22Rv1 (cell line): ENCODE measurements around the gene RPS6KL1.

Source experiments
- CTCF ChIP-seq: fragments of 450-650 bp; IDR thresholded peaks from 2 replicates; pipeline ENCODE4 v1.5.1; 2017; ENCODE audit warnings: mild to moderate bottlenecking
- ZFX ChIP-seq: fragments of 450-650 bp; IDR thresholded peaks from 2 replicates; pipeline ENCODE4 v1.6.1; 2017; ENCODE audit warnings: antibody characterized with exemption, borderline replicate concordance

DNA sequence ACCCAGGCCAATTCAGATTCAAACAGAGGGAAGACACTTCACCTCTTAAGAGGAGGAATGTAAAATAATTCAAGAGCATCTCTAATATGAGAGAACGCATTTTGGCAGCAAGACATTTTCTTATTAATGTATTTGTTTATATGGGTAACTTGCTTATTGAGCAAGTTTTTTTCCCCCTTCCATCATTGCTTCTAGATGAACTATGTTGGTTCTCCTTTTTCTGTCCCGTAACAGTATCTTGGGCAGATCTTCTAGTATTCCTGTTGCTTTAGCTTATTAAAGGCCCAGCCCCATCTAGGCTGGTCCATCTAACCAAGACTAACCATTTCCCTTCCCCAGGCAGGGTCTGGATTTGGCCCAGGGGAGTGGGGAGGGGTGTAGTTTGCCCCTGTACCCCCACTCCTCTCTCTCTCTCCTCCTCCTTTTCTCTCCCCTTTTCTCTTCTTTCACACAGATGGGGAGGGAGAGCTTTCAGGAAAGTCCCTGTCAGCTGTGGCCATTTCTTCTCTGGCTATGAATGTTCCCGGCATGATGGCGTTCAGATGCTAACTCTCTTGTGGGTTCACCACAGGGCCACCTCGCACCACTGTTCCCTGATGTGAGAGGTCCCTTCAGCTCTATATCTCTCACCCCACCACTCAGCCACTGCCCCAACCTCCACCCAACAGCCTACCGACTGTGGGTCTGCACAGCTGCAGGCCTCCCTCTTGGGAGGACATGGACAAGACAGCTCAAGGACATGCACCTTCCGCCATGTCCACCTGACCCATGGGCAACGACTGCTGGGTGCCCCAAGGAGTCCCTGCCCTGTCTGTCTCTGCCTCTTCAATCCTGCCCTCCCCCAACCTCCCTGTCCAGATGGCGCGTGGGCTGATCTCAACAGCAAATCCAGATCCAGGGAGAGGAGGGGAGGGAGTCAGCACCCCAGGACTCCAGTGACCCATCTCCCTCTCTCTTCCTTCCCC lies 15.8 kb upstream of the RPS6KL1 start:
- TF ChIP-seq CTCF (no peak), ZFX (no peak)
